ENCODE results near the gene CNIH3.

CNIH3 gene

DNA sequence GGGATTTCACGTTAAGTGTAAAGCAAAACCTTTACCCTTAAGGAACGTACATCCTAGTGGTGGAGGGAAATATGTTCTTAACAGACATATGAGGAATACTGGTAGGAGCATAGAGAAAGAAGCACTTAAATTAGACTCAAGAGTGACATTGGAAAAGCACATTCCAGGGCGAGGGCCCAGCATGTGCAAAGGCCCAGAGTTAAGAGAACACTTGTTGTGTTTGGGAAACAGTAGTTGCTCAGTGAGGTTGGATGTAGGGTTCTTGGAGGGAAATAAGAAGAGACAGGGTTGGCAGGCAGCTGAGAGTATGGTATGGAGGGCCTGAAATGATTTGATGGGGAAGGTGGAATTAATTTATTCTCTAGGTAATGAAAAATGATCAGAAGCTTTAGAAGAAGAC, 115.5 kb downstream of the CNIH3 start:
- no peak for DNase-seq (ENCODE audit: low read depth, low spot score)
- H3K4me3 ChIP-seq (ENCODE audit: low read depth, low read length) = no peak overlapping the region
- CTCF ChIA-PET = interaction anchor here (1.1 to 1.4 kb wide), 2 partner anchors 23 to 120 kb away, joined by 3 to 6 read pairs; no protein-coding TSS in a partner anchor
- POLR2A ChIA-PET = no interaction called here
- TF ChIP-seq, protein P1, sequence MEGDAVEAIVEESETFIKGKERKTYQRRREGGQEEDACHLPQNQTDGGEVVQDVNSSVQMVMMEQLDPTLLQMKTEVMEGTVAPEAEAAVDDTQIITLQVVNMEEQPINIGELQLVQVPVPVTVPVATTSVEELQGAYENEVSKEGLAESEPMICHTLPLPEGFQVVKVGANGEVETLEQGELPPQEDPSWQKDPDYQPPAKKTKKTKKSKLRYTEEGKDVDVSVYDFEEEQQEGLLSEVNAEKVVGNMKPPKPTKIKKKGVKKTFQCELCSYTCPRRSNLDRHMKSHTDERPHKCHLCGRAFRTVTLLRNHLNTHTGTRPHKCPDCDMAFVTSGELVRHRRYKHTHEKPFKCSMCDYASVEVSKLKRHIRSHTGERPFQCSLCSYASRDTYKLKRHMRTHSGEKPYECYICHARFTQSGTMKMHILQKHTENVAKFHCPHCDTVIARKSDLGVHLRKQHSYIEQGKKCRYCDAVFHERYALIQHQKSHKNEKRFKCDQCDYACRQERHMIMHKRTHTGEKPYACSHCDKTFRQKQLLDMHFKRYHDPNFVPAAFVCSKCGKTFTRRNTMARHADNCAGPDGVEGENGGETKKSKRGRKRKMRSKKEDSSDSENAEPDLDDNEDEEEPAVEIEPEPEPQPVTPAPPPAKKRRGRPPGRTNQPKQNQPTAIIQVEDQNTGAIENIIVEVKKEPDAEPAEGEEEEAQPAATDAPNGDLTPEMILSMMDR (IDR thresholded peaks at IDR 0.05; ENCODE audit: insufficient read depth, low read length, missing control alignments) = no peak

DNA sequence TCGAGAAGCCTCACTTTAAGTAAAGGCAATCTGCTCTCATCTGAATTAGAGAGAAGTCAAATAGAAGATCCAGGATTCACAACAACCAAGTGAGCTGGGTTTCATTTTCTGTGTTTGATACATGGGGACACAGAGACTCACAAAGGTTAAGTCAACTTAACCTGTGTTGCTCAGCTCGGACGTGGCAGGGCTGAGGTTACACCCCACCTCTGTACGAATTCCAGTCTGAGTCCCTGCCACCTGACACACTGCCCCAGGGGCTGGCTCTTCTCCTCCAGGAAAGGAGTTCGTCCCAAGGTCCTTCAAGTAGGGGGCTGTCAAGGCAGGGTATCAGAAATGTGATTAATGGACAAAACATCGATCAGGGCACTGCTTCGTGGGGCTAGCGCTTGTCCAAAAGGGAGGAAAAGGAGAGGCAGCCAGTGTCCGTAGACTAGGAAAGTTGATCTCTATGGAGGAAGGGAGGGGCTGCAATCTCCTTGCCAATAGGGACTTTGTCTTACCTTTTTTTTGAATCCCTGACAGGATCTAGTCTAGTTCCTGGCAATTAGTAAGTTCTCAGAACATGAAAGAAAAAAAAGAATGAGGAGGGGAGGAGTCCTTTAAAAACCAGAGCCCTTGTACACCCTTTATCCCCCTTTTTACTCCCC, 116.4 kb downstream of the CNIH3 start:
- ChIA-PET POLR2A (no interaction called here), CTCF (interaction anchor here (1.1 to 1.4 kb wide), 2 partner anchors 22 to 119 kb away, joined by 3 to 6 read pairs; no protein-coding TSS in a partner anchor)
- H3K4me3 ChIP-seq (ENCODE audit: low read depth, low read length) = no peak overlapping the region
- TF ChIP-seq, protein P1 (IDR thresholded peaks at IDR 0.05; ENCODE audit: insufficient read depth, low read length, missing control alignments) = no peak
- DNase-seq (ENCODE audit: low read depth, low spot score) = no peak

DNA sequence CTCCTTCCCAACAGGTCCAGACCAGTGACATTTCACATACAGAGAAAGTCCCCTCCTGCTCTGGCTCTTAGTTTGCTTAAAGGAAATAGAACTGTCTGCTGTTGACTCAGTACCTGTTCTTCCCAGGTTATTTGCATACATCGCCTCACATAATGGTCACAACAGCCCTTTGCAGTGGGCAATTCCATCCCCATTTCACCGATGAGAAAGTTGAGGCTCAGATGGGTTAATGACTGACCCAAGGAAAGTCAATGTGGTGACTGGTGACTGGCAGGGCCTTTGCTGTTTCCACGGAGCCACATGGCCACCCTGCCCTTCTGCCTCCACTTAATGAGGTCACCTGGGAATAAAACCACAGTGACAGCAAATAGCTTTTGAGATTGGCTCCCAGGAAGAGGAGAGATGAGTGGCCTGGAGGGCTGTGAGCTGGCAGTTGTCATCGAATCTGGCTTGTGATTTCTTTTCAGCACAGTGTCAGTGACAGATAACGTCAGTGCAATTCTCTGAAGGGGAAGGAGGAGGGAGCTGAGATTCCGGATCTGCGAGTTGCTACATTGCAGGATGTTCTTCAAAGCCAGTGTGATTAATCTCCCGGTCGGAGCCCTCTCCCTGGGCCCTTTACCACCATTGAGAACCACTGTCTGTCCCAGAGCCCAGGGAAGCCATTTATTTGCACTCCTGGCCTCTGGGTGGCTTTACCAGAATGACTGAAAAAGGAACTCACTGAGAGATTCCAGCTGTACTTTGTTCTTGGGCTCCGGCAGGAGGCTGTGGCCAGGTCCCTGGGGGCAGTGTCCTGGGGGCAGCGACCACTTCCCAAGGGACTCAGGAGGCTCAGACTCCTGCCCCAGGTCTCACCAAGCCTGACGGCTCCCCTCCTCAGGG, 117.2 kb downstream of the CNIH3 start:
- POLR2A ChIA-PET = no interaction called here
- TF ChIP-seq, protein P1 (IDR thresholded peaks at IDR 0.05; ENCODE audit: insufficient read depth, low read length, missing control alignments) = no peak
- CTCF ChIA-PET = interaction anchor here (1.0 to 1.2 kb wide), 3 partner anchors 89 to 220 kb away, joined by 3 to 4 read pairs (median 3); no protein-coding TSS in a partner anchor
- DNase-seq (ENCODE audit: low read depth, low spot score) = no peak
- no peak overlapping the region for H3K4me3 ChIP-seq (ENCODE audit: low read depth, low read length)

- no peak for DNase-seq (ENCODE audit: low read depth, low spot score)
- TF ChIP-seq, protein P1 (IDR thresholded peaks at IDR 0.05; ENCODE audit: insufficient read depth, low read length, missing control alignments) = no peak
- no peak overlapping the region for H3K4me3 ChIP-seq (ENCODE audit: low read depth, low read length)
- ChIA-PET POLR2A (no interaction called here), CTCF (interaction anchor here (1.0 to 1.2 kb wide), 4 partner anchors 32 to 221 kb away, joined by 3 to 4 read pairs (median 4); no protein-coding TSS in a partner anchor)
Measured at GRCh38 chr1:224734261-224734935, 118.3 kb downstream of the CNIH3 start.

DNA sequence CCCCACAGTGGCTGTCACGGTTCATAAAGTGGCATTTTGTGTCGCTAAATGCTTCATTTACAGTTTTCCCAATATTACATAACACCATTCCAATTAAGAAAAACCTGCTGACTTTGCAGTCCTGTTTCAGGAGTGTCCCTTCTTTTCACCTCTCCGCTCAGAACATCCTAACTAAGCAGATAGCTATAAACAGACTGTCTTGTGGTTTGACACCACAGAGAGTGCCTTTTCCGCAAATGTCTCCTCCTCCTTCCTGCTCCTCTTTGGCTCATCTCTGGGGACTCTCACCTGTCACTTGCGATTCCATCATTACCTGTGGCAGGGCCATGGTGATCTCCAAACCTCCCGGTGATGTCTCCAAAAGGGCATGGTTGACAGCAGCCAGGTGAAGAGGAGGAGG, 119.0 kb downstream of the CNIH3 start:
- H3K4me3 ChIP-seq (ENCODE audit: low read depth, low read length) = no peak overlapping the region
- CTCF ChIA-PET = interaction anchor here (1.0 to 1.2 kb wide), 2 partner anchors 33 to 35 kb away, joined by 3 to 4 read pairs; no protein-coding TSS in a partner anchor
- POLR2A ChIA-PET = no interaction called here

More for the DNA sequence above, 119.0 kb downstream of the CNIH3 start:
- TF ChIP-seq, protein P1 (IDR thresholded peaks at IDR 0.05; ENCODE audit: insufficient read depth, low read length, missing control alignments) = no peak
- no peak for DNase-seq (ENCODE audit: low read depth, low spot score)
